ENCODE measurements around the gene KEL. TPM values are rescaled to one million over a fixed set of nuclear protein-coding genes. Genes with fewer than 3 reads are reported as not detected.

KEL gene
- total RNA-seq, 1 donor from 2014 or later = not detected

DNA sequence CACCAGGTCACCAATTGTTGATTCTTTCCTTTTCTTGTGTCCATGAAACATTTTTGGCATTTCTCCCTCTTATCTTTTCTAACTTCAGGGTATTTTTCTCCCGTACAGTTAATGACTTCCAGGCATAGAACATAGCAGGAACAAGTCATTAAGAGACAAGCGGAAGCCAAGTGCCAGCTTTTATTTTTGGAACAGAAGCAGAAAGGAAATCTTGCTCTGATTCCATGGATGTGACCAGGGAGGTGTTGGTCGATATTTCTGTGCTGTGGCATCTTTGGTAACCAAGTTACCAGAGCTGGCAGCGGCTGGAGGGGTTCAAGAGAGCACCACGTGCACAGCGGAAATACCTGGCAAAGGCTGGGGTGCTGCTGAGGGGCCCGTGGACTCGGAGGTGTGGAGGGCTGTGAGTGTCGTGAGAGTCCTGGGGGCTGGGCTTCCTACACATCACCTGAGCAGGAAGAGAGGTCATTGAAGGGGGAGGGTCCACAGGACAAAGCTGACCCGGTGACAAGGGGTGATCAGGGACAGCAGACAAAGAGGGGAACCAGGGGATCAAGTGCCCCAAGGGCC lies 21.1 kb downstream of the KEL start:
- TF ChIP-seq, protein P1, sequence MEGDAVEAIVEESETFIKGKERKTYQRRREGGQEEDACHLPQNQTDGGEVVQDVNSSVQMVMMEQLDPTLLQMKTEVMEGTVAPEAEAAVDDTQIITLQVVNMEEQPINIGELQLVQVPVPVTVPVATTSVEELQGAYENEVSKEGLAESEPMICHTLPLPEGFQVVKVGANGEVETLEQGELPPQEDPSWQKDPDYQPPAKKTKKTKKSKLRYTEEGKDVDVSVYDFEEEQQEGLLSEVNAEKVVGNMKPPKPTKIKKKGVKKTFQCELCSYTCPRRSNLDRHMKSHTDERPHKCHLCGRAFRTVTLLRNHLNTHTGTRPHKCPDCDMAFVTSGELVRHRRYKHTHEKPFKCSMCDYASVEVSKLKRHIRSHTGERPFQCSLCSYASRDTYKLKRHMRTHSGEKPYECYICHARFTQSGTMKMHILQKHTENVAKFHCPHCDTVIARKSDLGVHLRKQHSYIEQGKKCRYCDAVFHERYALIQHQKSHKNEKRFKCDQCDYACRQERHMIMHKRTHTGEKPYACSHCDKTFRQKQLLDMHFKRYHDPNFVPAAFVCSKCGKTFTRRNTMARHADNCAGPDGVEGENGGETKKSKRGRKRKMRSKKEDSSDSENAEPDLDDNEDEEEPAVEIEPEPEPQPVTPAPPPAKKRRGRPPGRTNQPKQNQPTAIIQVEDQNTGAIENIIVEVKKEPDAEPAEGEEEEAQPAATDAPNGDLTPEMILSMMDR (IDR thresholded peaks at IDR 0.05) = no peak
- intact Hi-C loops (cut with DNase I) = no loop called here
- no peaks in the 10 kb centered on the region for H3K27me3 ChIP-seq
- no peak for DNase-seq (ENCODE audit: low spot score in 2 of 2)
- H3K27ac ChIP-seq = no peak overlapping the region
- H3K4me1 ChIP-seq = no peaks in the 10 kb centered on the region
- no peak overlapping the region for H3K4me3 ChIP-seq
- H3K9me3 ChIP-seq = no peaks in the 10 kb centered on the region
- H3K36me3 ChIP-seq = no peaks in the 10 kb centered on the region

DNA sequence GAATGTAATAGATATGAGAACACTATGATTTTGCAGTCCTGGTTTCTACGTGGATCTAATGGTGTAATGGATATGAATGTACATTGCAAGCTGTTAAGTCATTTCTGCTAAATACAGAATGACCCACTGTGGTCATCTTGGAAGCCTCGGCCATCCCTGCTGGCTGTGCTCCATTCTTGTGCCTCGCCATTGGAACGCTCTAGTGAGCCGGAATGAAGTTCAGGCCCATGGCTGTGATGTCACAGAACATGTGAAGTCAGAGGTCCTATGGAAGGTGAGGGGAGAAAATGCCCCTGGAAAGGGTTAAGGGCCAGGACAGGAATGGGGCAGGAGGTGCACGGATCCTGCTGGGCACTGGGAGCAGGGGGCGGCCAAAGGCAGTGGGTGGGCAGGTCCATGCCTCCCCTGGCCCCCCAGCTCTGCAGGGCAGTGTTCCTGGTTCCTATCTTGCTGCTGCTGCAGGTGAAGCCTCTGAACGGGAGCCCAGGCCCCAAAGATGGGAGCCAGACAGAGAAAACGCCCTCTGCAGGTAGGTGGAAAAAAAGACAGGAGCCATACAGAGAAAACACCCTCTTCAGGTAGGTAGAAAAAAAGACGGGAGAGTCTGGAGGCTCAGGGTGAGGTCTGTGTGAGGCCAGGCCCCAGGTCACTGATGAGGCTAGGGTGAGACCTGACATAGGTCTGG lies 22.8 kb downstream of the KEL start, which contains the start of gene LLCFC1:
Gene LLCFC1 (plus strand): TSS at position 259 of the 685 bp plus-strand sequence. CDS start 138 bp downstream, at position 397.
- no peak for DNase-seq (ENCODE audit: low spot score in 2 of 2)
- Histone ChIP-seq H3K27ac (no peak within 1 kb of the TSS), H3K9me3 (no peaks in the 10 kb centered on the region), H3K4me1 (no peaks in the 10 kb centered on the region), H3K4me3 (no peak within 1 kb of the TSS), H3K27me3 (no peaks in the 10 kb centered on the region), H3K36me3 (no peaks in the 10 kb centered on the region)
- TF ChIP-seq, protein P1 (IDR thresholded peaks at IDR 0.05) = no peak
- intact Hi-C loops (cut with DNase I) = no loop called here

DNA sequence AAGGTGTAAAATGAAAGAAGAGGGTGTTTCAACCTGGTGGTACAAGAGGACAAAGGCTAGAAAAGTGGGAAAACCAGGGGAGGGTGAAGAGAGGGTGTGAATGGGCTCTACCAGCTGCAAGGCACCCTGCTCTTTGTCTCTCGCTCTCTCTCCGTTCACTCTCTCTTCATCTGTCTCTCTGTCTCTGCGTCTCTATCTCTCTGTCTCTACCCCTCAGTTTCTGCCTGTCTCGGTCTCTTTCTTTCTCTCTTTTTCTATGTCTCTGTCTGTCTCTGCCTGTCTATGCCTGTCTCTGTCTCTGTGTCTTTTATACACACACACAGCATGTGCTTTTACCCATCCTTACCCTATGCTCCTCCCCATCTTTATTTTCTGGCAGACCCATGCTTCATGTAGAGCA lies 23.6 kb downstream of the KEL start:
- no peak overlapping the region for H3K4me3 ChIP-seq
- H3K27ac ChIP-seq = no peak overlapping the region
- no peaks in the 10 kb centered on the region for H3K36me3 ChIP-seq
- H3K4me1 ChIP-seq = no peaks in the 10 kb centered on the region
- no peak for DNase-seq (ENCODE audit: low spot score in 2 of 2)
- intact Hi-C loops (cut with DNase I) = no loop called here
- no peaks in the 10 kb centered on the region for H3K27me3 ChIP-seq
- no peaks in the 10 kb centered on the region for H3K9me3 ChIP-seq
- TF ChIP-seq, protein P1 (IDR thresholded peaks at IDR 0.05) = no peak

DNA sequence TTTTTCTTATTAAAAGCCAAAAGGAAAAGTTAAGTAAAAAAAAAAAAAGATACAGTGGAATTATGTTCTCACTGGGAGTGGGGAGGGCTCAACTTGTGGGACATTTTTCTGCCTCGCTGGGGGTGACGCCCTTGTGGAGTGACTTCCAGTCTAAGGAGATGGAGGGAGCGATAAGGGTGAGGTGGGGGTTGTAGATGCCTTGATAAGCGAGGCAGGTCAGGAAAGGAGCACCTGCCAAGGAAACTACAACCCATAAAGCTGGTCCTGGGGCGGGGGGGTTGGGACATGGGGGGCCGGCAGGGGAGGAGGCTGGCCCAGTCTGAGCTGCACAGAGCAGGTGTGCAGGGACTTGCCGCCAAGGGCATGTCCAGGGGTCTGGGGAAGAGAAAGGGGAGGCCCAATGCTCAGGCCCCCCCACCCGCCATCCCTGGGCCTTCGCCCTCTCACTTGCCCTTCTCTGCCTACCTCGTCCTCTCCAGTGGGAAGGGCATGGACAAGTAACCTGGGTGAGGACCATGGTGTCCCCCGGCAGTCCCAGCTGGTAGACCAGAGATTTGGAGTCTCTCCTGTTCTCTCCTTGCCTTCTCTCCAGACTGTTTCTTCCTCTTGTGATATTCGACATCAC lies 26.1 kb downstream of the KEL start:
- no peak overlapping the region for H3K4me3 ChIP-seq
- H3K36me3 ChIP-seq = no peaks in the 10 kb centered on the region
- no peaks in the 10 kb centered on the region for H3K4me1 ChIP-seq
- no peak for DNase-seq (ENCODE audit: low spot score in 2 of 2)
- no peak overlapping the region for H3K27ac ChIP-seq
- intact Hi-C loops (cut with DNase I) = no loop called here
- TF ChIP-seq, protein P1 (IDR thresholded peaks at IDR 0.05) = no peak
- no peaks in the 10 kb centered on the region for H3K9me3 ChIP-seq
- no peaks in the 10 kb centered on the region for H3K27me3 ChIP-seq

DNA sequence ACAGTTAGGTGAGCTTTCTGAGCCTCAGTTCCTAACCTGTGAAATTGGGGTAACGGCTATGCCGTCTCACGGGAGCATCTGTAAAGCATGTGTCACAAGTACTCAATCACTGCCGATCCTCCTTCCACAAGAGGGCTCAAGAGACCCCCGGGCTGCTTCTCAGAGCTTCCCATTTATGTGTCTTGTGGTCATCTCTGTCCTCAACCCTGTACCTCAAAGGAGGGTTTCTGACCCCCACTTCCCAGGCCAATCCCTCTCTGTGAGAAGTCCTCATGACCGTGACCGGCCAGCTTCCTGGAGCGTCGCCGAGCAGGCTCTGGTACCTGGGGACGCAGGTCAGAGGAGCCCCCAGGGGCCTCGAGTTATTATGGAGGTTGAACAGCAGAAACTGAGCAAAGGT lies 28.1 kb downstream of the KEL start:
- H3K36me3 ChIP-seq = no peaks in the 10 kb centered on the region
- H3K4me3 ChIP-seq = no peak overlapping the region
- no peaks in the 10 kb centered on the region for H3K4me1 ChIP-seq
- intact Hi-C loops (cut with DNase I) = no loop called here
- DNase-seq (ENCODE audit: low spot score in 2 of 2) = no peak
- no peaks in the 10 kb centered on the region for H3K27me3 ChIP-seq
- H3K9me3 ChIP-seq = no peaks in the 10 kb centered on the region
- H3K27ac ChIP-seq = no peak overlapping the region
- TF ChIP-seq, protein P1 (IDR thresholded peaks at IDR 0.05) = no peak

Measured in ascending aorta (tissue), 2 donors.